ENCODE measurements around the gene TBX2.

TBX2 gene

GRCh38 chr17:61363601-61364462, 35.8 kb upstream of the TBX2 start:
- no peak overlapping the region for H3K27ac ChIP-seq
- ChIA-PET POLR2A (ENCODE audit: low non-redundant PET) (no interaction called here), CTCF (interaction anchor here (0.5 kb wide), 1 partner anchor 286 kb away, joined by 3 read pairs; no protein-coding TSS in a partner anchor)
- TF ChIP-seq CTCF (conservative IDR thresholded peaks at IDR 0.05; ENCODE audit: low read depth): no peak
- DNase-seq (ENCODE audit: low spot score): no peak

- no peak for DNase-seq (ENCODE audit: low spot score)
- H3K27ac ChIP-seq: no peak overlapping the region
- POLR2A ChIA-PET (ENCODE audit: low non-redundant PET): no interaction called here
- TF ChIP-seq CTCF (conservative IDR thresholded peaks at IDR 0.05; ENCODE audit: low read depth): no peak
- CTCF ChIA-PET: interaction anchor here (0.5 kb wide), 1 partner anchor 286 kb away, joined by 3 read pairs; no protein-coding TSS in a partner anchor
Observed at GRCh38 chr17:61364463-61364846, 35.2 kb upstream of the TBX2 start.

GRCh38 chr17:61366076-61366714, 33.4 kb upstream of the TBX2 start:
- ChIA-PET CTCF (interaction anchor here (0.5 kb wide), 1 partner anchor 106 kb away, joined by 3 read pairs; no protein-coding TSS in a partner anchor), POLR2A (ENCODE audit: low non-redundant PET) (interaction anchor here (0.7 kb wide), 1 partner anchor 115 kb away, joined by 3 read pairs; no protein-coding TSS in a partner anchor)
- TF ChIP-seq CTCF (conservative IDR thresholded peaks at IDR 0.05; ENCODE audit: low read depth): no peak
- no peak overlapping the region for H3K27ac ChIP-seq
- DNase-seq (ENCODE audit: low spot score): no peak

GRCh38 chr17:61366715-61367413, 32.8 kb upstream of the TBX2 start:
- no peak for TF ChIP-seq CTCF (conservative IDR thresholded peaks at IDR 0.05; ENCODE audit: low read depth)
- ChIA-PET CTCF (interaction anchor here (0.5 kb wide), 1 partner anchor 107 kb away, joined by 3 read pairs; no protein-coding TSS in a partner anchor), POLR2A (ENCODE audit: low non-redundant PET) (no interaction called here)
- DNase-seq (ENCODE audit: low spot score): no peak
- no peak overlapping the region for H3K27ac ChIP-seq

GRCh38 chr17:61368049-61368831, 31.4 kb upstream of the TBX2 start:
- CTCF ChIA-PET: interaction anchor here (0.9 kb wide), 1 partner anchor 67 kb away, joined by 3 read pairs; no protein-coding TSS in a partner anchor
- no peak for DNase-seq (ENCODE audit: low spot score)
- POLR2A ChIA-PET (ENCODE audit: low non-redundant PET): interaction anchor here (0.6 kb wide), 1 partner anchor 1527 kb away, joined by 3 read pairs; no protein-coding TSS in a partner anchor
- no peak overlapping the region for H3K27ac ChIP-seq
- no peak for TF ChIP-seq CTCF (conservative IDR thresholded peaks at IDR 0.05; ENCODE audit: low read depth)
